SK-N-SH (cell line): ENCODE results near the gene CDK6. TPM values are rescaled to one million over a fixed set of nuclear protein-coding genes. Genes with fewer than 3 reads are reported as not detected.

Experiments used
- CTCF ChIA-PET: fragments of 300-600, 350-600 bp; formaldehyde crosslinking; extraction: SDS; loops from one replicate; lab custom pipeline; 2021; lab: Yijun Ruan, JAX
- POLR2A ChIA-PET: fragments of 350-600 bp; sonication (Branson Sonifier 250); formaldehyde crosslinking; extraction: SDS; loops from one replicate; lab custom pipeline; 2020; ENCODE audit warnings: antibody characterized with exemption, inconsistent platforms; lab: Yijun Ruan, JAX
- DNase-seq: peaks from one replicate; pipeline ENCODE4 v3.0.0; 2012
- H2AFZ ChIP-seq: fragments of 200-600 bp; sonication (generic); 2 replicates; pipeline ENCODE4 v1.8.1; 2016; ENCODE audit warnings: antibody characterized with exemption, mild to moderate bottlenecking, low read depth
- H3F3A ChIP-seq: fragments of 200-600 bp; sonication (generic); replicated peaks from 2 replicates; pipeline ENCODE3; 2016; ENCODE audit warnings: antibody characterized with exemption, mild to moderate bottlenecking; ENCODE audit not compliant: insufficient read depth
- H3K27ac ChIP-seq, 2 experiments: fragments of 200-500 bp in 1 of 2; fragments of 200-600 bp in 1 of 2; sonication (Bioruptor generic) in 1 of 2; sonication (generic), shearing (Covaris generic) in 1 of 2; 2 replicates each; pipeline versions ENCODE4 v1.5.1 to v1.6.1; 2014 to 2016; ENCODE audit warnings: low read depth in 2 of 2, inconsistent platforms in 1 of 2, low read length in 1 of 2, mild to moderate bottlenecking in 1 of 2, mixed read lengths in 1 of 2
- H3K27me3 ChIP-seq: fragments of 200-600 bp; sonication (generic), shearing (Covaris generic); 2 replicates; pipeline ENCODE4 v1.6.1; 2016; ENCODE audit warnings: mixed run types; ENCODE audit not compliant: insufficient read depth
- H3K36me3 ChIP-seq, 2 experiments: fragments of 200-500 bp in 1 of 2; fragments of 200-600 bp in 1 of 2; sonication (Bioruptor generic) in 1 of 2; sonication (generic) in 1 of 2; replicated peaks in 1 of 2; 2 replicates each; pipeline versions ENCODE3 to v1.5.1; 2014 to 2016; ENCODE audit warnings: low read length in 1 of 2, mild to moderate bottlenecking in 1 of 2; ENCODE audit not compliant: insufficient read depth in 2 of 2, control insufficient read depth in 1 of 2
- H3K4me1 ChIP-seq, 2 experiments: fragments of 200-500 bp in 1 of 2; fragments of 200-600 bp in 1 of 2; sonication (Bioruptor generic) in 1 of 2; sonication (generic), shearing (Covaris generic) in 1 of 2; 2 replicates each; pipeline versions ENCODE4 v1.5.1 to v1.6.1; 2014 to 2016; ENCODE audit warnings: low read depth in 1 of 2, low read length in 1 of 2, mixed run types in 1 of 2; ENCODE audit not compliant: insufficient read depth in 2 of 2, control insufficient read depth in 1 of 2
- H3K4me2 ChIP-seq: fragments of 200-600 bp; sonication (generic), shearing (Covaris generic); 2 replicates; pipeline ENCODE4 v1.6.1; 2017; ENCODE audit warnings: mixed run types
- H3K4me3 ChIP-seq, 2 experiments: fragments of 200-500 bp in 1 of 2; fragments of 200-600 bp in 1 of 2; sonication (Bioruptor generic) in 1 of 2; sonication (generic), shearing (Covaris generic) in 1 of 2; 2 replicates each; pipeline versions ENCODE4 v1.5.1 to v1.8.1; 2014 to 2016; ENCODE audit warnings: low read depth in 2 of 2, inconsistent platforms in 1 of 2, low read length in 1 of 2, mild to moderate bottlenecking in 1 of 2, mixed read lengths in 1 of 2, moderate library complexity in 1 of 2
- H3K79me2 ChIP-seq: fragments of 200-600 bp; sonication (generic); 2 replicates; pipeline ENCODE4 v1.8.1; 2017; ENCODE audit warnings: mild to moderate bottlenecking; ENCODE audit not compliant: insufficient read depth
- H3K9ac ChIP-seq: fragments of 200-600 bp; sonication (generic); 2 replicates; pipeline ENCODE4 v1.6.1; 2017; ENCODE audit warnings: mixed run types
- H3K9me2 ChIP-seq: fragments of 200-600 bp; sonication (generic); 2 replicates; pipeline ENCODE4 v1.6.1; 2017; ENCODE audit warnings: mixed run types
- H3K9me3 ChIP-seq: fragments of 200-600 bp; sonication (generic); 2 replicates; pipeline ENCODE4 v1.6.1; 2017; ENCODE audit warnings: mixed run types, mild to moderate bottlenecking, moderate library complexity
- H4K20me1 ChIP-seq: fragments of 200-600 bp; sonication (generic); 2 replicates; pipeline ENCODE4 v1.6.1; 2017; ENCODE audit warnings: mild to moderate bottlenecking, mixed run types; ENCODE audit not compliant: insufficient read depth
- CHD2 ChIP-seq: fragments of 150-350 bp; IDR thresholded peaks from 2 replicates; pipeline ENCODE4 v1.6.1; 2018; ENCODE audit warnings: low read length; ENCODE audit not compliant: partially characterized antibody
- ELF1 ChIP-seq: IDR thresholded peaks from 2 replicates; pipeline ENCODE4 v1.4.0; 2012
- EZH2phosphoT487 ChIP-seq: fragments of 200-600 bp; sonication (generic); IDR thresholded peaks from 2 replicates; pipeline ENCODE4 v1.6.1; 2017; ENCODE audit warnings: low read depth, mixed run types, mild to moderate bottlenecking, antibody characterized with exemption, moderate library complexity, borderline replicate concordance
- FOSL2 ChIP-seq: IDR thresholded peaks from 2 replicates; pipeline ENCODE4 v1.4.0; 2012; ENCODE audit warnings: low read depth, mild to moderate bottlenecking, moderate library complexity, borderline replicate concordance
- FOXJ3 ChIP-seq: sonication (generic); formaldehyde crosslinking; IDR thresholded peaks from 2 replicates; pipeline ENCODE4 v1.5.1; 2020; ENCODE audit warnings: mild to moderate bottlenecking, missing genetic modification reagents
- GATA2 ChIP-seq: sonication (generic); formaldehyde crosslinking; IDR thresholded peaks from 2 replicates; pipeline ENCODE4 v1.5.0; 2020; ENCODE audit warnings: mild to moderate bottlenecking, missing genetic modification reagents
- JUND ChIP-seq: IDR thresholded peaks from 2 replicates; pipeline ENCODE4 v1.4.0; 2012
- MEF2A ChIP-seq: IDR thresholded peaks from 2 replicates; pipeline ENCODE4 v1.4.0; 2012; ENCODE audit warnings: low read depth, borderline replicate concordance
- NFIC ChIP-seq: IDR thresholded peaks from 2 replicates; pipeline ENCODE4 v1.4.0; 2012; ENCODE audit warnings: borderline replicate concordance
- RAD21 ChIP-seq: IDR thresholded peaks from 2 replicates; pipeline ENCODE4 v1.6.1; 2012; ENCODE audit warnings: mild to moderate bottlenecking, low read length
- RCOR1 ChIP-seq: fragments of 150-350 bp; IDR thresholded peaks from 2 replicates; pipeline ENCODE4 v1.6.1; 2017; ENCODE audit warnings: antibody characterized with exemption, low read length
- REST ChIP-seq: IDR thresholded peaks from 2 replicates; pipeline ENCODE4 v1.6.1; 2012; ENCODE audit warnings: mild to moderate bottlenecking, low read depth, low read length, moderate library complexity
- RXRA ChIP-seq: IDR thresholded peaks from 2 replicates; pipeline ENCODE4 v1.4.0; 2012; ENCODE audit warnings: low read depth, mild to moderate bottlenecking, borderline replicate concordance
- SIN3A ChIP-seq: IDR thresholded peaks from 2 replicates; pipeline ENCODE4 v1.6.1; 2012; ENCODE audit warnings: low read depth, mild to moderate bottlenecking, low read length, moderate library complexity, borderline replicate concordance
- SMC3 ChIP-seq: IDR thresholded peaks from 2 replicates; pipeline ENCODE4 v1.6.1; 2012; ENCODE audit warnings: low read depth, low read length, improper control_type of control experiment
- TAF1 ChIP-seq: IDR thresholded peaks from 2 replicates; pipeline ENCODE4 v1.6.1; 2012; ENCODE audit warnings: low read depth, mild to moderate bottlenecking, low read length, moderate library complexity, borderline replicate concordance
- TCF12 ChIP-seq: IDR thresholded peaks from 2 replicates; pipeline ENCODE4 v1.4.0; 2012
- TEAD4 ChIP-seq: IDR thresholded peaks from 2 replicates; pipeline ENCODE4 v1.4.0; 2012; ENCODE audit warnings: mild to moderate bottlenecking, borderline replicate concordance; ENCODE audit not compliant: insufficient read depth
- USF2 ChIP-seq: fragments of 150-350 bp; IDR thresholded peaks from 2 replicates; pipeline ENCODE4 v1.6.1; 2017; ENCODE audit warnings: antibody characterized with exemption, low read length, low read depth, borderline replicate concordance
- YY1 ChIP-seq: IDR thresholded peaks from 2 replicates; pipeline ENCODE4 v1.4.0; 2012; ENCODE audit warnings: low read depth, mild to moderate bottlenecking
- polyA plus RNA-seq, 3 experiments: library from polyadenylated mRNA; depleted of rRNA; stranded (reverse); fragments of >200 nt; gene quantifications; 2 replicates each; pipeline ENCODE4 v1.2.3, GENCODE V29; 2012

The CDK6 gene
- polyA plus RNA-seq, 1 of the 3 experiments (the other 2 are of a cell fraction) = 30.3 TPM

- CTCF ChIA-PET = no interaction called here
- Histone ChIP-seq H3K27me3 (no peaks in the 10 kb centered on the region), H4K20me1 (no peaks in the 10 kb centered on the region), H3K27ac (peak overlapping the region in 1 of 2 experiments; percentile 98; a peak in 1 of 4 replicates)
- POLR2A ChIA-PET = no interaction called here
- TF ChIP-seq TCF12 = no peak
- TF ChIP-seq EZH2phosphoT487 = no peak
- no peak for TF ChIP-seq USF2
- no peak for TF ChIP-seq FOSL2
- no peak for TF ChIP-seq FOXJ3
- no peak for TF ChIP-seq GATA2
- TF ChIP-seq, all 33 proteins: peak for 0
- no peak overlapping the region for H3K4me2 ChIP-seq
- H3K4me1 ChIP-seq = peaks cover 11 to 40% of the 10 kb centered on the region in 2 experiments
- DNase-seq = no peak
- H3K4me3 ChIP-seq = no peak overlapping the region
- no peak overlapping the region for H2AFZ ChIP-seq
- peaks cover 66% of the 10 kb centered on the region for H3F3A ChIP-seq
- H3K9me2 ChIP-seq = no peaks in the 10 kb centered on the region
- no peaks in the 10 kb centered on the region for H3K9me3 ChIP-seq
- peaks cover 88% of the 10 kb centered on the region for H3K79me2 ChIP-seq
- peaks cover 12 to 48% of the 10 kb centered on the region in 2 experiments for H3K36me3 ChIP-seq
- no peak overlapping the region for H3K9ac ChIP-seq
Measured at GRCh38 chr7:92749327-92749755, 87.0 kb downstream of the CDK6 start.

GRCh38 chr7:92748495-92748894 lies 87.9 kb downstream of the CDK6 start:
- Histone ChIP-seq H3K4me2 (no peak overlapping the region), H3K27me3 (no peaks in the 10 kb centered on the region), H3K9me2 (no peaks in the 10 kb centered on the region), H3K9ac (no peak overlapping the region), H3F3A (peaks cover 59% of the 10 kb centered on the region)
- no peak for DNase-seq
- no peak for TF ChIP-seq TEAD4
- TF ChIP-seq SIN3A = no peak
- no peak for TF ChIP-seq RCOR1
- TF ChIP-seq USF2 = no peak
- TF ChIP-seq FOXJ3 = no peak
- no peak for TF ChIP-seq MEF2A
- TF ChIP-seq EZH2phosphoT487 = no peak
- no peak for TF ChIP-seq RXRA
- no peak for TF ChIP-seq CHD2
- TF ChIP-seq SMC3 = no peak
- no peak for TF ChIP-seq REST
- TF ChIP-seq TAF1 = no peak
- no peak for TF ChIP-seq JUND
- no peak for TF ChIP-seq TCF12
- TF ChIP-seq RAD21 = no peak
- TF ChIP-seq YY1 = no peak
- no peak for TF ChIP-seq NFIC
- no peak for TF ChIP-seq ELF1
- TF ChIP-seq, all 33 proteins: peak for 0
- Histone ChIP-seq H2AFZ (no peak overlapping the region), H4K20me1 (no peaks in the 10 kb centered on the region), H3K4me3 (no peak overlapping the region), H3K27ac (peak overlapping the region in 1 of 2 experiments; percentile 98; a peak in 2 of 4 replicates), H3K9me3 (no peaks in the 10 kb centered on the region), H3K79me2 (peaks cover 88% of the 10 kb centered on the region), H3K4me1 (peaks cover 10 to 34% of the 10 kb centered on the region in 2 experiments), H3K36me3 (peaks cover 12 to 55% of the 10 kb centered on the region in 2 experiments)
- ChIA-PET CTCF (no interaction called here), POLR2A (no interaction called here)
